GM18499 (cell line): ENCODE data around the gene CYBA.
"Not testable (repeated sequence)": the region's sequence is repeated elsewhere in the genome, so short reads cannot be mapped to it uniquely, and the experiment has no call there.

ENCODE experiments used
- ATAC-seq: cut with Tn5 transposase; IDR thresholded peaks from one replicate; pipeline ENCODE4 v1.9.1; 2021; ENCODE audit warnings: moderate number of reproducible peaks; ENCODE audit not compliant: insufficient read depth, unreplicated experiment

The CYBA gene

DNA sequence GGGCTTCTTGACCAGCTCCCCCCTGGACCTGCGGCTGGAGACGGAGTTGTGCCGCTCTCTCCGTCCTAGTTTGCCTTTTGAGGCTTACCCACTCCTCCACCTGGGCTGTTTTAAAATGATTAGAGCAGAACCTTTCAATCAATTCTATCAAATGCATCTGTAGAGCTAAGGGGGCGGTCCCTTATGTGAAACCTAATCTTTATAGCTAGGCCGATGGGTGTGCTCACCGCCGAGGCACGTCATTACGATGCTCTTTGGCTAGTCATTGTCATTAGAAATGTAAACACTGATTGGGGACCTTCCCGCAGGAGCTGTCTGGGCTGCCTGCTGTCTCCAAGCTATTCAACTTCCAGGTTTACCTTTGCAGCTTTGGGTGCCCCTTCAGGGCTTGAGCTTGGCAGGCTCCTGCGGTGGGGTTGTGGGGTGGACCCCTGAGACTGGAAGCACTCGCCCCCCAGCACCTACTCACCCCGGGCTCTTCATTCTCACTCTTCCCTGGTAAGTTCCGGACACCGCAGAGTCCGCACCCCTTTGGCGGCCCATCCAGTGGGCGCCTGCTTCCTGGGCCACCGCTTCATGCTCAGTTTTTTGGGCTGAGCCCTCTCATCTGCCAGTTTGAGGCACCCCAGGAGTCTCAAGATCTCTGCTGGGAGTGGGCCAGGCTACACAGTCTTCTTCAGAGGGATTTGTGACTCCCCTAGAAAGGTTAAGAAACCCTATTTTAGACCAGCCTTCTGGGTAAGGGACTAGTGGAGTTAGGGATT lies 33.4 kb downstream of the CYBA start:
- ATAC-seq, result no peak

DNA sequence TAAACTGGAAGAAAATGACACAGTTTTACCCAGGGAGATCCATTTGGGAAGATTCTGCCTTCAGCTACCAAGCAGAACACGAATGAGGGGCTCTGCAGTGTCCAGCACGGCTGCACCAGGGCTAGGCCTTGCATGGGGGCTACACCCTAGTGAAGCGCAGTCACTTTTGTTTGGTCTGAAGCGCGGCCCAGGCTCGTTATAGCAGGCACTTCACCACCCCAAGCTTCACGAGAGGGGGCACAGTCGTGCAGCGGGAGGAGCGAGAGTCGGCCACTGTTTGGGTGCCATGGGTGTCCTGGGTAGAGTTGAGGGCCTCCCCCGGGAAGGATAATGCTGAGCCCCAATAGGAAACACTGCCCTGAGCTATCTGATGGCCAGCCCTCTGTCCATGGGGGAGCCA lies 34.1 kb downstream of the CYBA start:
- ATAC-seq, result no peak

DNA sequence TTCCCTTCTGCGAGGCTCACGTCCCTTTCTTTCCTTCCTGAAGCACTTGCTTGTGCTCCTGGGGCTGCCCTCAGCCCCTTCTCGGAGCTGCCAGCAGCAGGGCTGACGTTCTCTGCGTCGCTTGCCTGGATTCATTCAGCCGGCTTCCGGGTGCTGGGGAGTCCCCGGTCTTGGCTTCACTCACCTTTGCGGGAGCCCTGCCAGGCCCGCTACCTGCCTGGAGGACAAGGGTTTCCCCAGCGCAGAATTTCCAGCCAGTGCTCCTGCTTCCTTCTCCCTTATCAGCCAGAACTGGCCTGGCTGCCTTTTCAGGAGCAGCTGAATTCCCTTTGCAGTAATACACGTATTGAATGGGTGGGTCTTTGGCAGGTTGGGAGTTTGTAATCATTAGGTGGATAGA lies 34.5 kb downstream of the CYBA start:
- no peak for ATAC-seq

DNA sequence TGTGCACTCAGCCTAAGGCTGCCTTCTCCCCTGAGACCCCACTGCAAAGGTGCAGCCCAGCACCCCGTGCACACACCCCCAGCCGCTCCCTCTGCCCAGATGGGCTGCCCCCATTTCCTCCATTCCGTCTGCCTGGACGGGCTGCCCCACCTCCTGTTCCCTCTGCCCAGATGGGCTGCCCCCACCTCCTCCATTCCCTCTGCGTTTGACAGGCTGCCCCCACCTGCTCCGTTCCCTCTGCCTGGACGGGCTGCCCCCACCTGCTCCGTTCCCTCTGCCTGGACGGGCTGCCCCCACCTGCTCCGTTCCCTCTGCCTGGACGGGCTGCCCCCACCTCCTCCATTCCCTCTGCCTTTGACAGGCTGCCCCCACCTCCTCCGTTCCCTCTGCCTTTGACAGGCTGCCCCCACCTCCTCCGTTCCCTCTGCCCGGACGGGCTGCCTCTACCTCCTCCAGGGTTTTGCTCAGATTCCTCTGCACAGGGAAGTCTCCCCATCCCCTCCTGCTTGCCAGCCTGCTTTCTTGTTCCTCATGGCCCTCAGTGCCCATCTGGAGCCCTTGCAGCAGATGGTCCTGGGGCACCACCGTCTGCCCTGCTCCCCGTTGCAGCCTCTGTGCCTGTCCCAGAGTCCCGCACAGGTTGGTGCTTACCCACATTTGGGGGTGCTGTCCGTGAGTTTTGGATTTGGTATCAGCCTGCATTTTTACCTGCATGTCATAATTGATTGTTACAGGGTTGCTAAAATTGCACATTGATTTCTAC lies 35.9 kb downstream of the CYBA start:
- no peak for ATAC-seq

DNA sequence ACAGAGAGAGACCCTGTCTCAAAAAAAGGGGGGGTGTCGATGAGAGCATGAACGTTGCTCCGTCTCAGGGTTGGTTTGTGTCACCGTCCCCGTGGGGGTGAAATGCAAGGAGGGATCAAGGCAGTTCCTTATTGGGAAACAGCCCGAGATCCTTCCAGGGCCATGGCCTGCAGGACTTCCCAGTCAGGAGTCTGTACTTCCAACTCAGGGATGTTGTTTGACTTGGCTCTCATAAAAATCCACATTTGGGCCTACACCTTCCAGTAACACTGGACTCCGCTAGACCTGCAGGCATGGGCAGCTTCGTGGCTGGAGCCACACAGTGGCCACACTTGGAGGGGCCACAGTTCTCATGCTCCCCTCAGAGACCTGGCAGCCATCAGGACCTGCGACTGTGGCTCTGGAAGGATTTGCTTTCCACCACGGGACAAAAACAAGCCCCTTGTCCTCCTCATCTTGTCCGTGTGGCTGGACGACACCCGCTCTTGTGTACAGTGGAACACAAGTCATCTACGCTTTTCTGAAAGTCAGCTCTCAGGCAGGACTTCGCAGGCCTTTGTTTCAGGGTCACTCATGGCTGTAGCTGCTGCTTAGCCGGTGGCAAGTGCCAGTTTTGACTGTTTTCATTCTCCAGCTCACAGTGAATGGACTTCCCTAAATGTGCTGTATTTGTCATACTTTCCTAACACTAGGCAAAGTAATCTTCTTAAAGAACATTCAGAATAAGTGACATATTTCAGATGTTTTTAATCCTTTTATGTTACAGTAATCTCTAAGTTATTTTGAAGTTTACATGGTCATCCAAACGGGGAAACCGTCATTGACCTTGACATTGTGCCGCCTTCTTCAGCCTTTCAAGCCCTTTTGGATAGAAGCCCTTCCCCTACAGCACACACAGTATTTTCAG lies 36.7 kb downstream of the CYBA start:
- ATAC-seq, result no peak

DNA sequence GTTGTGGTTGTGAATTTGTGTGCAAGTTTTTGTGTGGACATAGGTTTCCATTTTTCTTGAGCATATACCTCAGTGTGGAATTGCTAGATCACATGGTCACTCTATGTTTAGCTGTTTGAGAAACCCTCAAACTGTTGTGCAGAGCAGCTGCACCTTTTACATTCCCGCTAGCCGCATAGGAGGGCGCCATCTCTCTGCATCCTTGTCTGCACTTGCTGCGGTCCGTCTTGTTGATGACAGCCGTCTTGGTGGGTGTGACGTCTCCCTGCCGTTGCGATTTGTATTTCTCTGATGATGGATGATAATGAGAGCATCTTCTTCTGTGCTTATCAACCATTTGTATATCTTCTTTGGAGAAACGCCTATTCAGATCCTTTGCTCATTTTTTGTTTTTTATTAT lies 37.6 kb downstream of the CYBA start:
- no peak for ATAC-seq

DNA sequence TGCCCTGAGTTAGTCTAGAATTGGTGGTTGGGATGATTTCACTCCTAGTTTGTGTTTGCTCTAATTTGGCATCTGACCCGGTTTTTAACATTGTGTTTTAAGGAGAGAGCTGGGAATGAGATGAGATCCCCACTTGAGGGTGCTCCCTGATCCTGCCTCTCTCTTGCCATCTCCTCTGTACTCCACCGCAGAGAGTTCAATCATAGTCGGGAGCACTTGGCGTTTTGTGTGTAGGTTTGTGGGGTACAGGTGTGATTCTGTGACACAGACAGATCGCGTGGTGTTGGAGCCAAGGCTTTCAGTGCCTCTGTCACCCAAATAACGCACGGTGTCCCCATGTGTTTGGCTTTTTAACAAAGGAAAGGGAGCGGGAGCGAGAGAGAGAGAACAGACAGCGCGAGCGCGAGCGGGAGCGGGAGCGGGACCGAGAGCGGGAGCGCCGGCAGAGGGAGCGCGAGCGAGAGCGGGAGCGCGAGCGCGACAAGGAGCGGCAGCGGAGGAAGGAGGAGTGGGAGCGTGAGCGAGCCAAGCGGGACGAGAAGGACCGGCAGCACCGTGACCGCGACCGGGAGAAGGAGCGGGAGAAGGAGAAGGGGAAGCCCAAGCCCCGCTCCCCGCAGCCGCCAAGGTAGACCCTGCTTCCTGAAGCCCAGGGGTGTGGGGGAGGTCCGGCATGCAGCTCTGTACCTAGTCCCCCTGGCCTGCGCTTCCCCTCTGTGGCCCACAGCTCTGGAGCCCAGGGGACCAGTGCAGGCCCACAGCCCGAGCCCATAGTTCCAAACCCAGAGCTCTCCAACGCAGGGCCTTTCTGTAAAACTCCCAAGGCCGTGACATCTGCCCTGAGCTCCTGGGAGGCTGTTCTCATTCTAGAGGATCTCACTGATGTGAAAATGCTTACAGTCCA lies 39.7 kb downstream of the CYBA start:
- ATAC-seq, result no peak

DNA sequence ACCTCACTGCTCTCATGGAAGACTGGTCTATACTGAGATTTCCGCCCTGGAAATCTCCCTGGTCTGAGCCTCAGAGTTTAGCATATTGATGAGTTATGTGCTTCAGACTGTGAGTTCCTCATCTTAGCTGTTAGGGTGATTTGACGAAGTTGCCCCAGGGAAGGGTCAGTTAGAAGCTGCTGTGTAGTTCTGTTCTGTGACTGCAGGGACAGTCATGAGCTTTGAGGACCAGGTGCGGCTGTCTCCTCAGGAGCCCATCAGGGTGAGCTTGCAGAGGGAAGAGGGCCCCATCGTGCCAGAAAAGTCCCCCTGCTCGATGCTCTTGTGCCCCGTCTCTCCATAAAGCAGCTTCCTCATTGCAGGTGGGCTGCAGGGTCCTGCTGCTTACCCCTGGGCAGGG lies 40.8 kb downstream of the CYBA start:
- no peak for ATAC-seq

DNA sequence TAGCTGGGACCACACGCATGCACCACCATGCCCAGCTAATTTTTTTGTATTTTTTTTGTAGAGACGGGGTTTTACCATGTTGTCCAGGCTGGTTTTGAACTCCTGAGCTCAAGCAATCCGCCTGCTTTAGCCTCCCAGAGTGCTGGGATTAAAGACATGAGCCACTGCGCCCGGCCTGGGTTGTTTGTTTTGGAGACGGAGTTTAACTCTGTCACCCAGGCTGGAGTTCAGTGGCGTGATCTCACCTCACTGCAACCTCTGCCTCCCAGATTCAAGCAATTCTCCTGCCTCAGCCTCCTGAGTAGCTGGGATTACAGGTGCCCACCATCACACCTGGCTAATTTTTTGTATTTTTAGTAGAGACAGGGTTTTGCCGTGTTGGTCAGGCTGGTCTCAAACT lies 41.4 kb downstream of the CYBA start:
- not testable (repeated sequence) for ATAC-seq

DNA sequence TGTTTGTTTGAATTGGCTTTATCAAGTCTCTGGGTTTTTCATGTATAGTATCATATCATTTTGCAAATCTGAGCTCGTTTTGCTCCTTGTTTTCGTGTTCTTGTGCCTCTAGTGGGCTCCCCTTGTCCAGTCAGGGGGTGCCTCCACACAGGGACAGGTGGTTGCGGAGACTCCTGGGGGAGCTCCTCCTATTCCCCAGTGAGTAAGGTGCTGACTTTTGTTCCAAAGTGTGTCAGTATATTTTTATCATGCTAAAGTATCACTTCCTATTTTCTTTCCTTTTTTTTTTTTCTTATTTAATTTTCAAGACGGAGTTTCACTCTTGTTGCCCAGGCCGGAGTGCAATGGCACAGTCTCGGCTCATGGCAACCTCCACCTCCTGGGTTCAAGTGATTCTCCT lies 42.8 kb downstream of the CYBA start:
- ATAC-seq, result no peak

DNA sequence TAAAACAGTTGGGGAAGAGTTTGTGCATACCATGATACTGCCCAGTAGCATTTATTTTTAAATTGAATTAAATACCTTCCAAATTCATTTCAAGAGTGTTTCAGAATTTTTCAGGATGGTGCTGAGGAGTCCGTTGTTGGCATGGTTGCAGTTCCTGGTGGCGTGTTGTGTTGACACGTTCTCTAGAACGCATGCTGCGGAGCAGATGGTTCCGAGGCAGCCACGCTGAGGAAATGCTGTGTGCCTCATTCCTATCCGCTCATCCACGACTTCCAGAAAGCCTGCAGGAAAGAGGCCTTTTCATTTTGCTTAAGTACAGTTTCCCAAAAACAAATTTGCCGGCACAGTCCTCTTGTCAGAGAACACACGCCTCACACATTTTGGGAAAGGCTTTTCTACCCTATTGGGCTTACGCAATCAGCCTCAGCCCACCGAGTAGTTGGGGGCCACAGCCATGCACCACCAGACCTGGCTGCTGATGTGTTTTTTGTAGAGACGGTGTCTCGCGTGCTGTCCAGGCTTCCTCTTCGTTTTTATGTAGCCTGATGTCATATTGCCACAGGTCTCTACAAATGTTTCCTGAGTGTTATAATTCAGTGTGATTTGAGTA lies 44.6 kb downstream of the CYBA start:
- ATAC-seq, result no peak

DNA sequence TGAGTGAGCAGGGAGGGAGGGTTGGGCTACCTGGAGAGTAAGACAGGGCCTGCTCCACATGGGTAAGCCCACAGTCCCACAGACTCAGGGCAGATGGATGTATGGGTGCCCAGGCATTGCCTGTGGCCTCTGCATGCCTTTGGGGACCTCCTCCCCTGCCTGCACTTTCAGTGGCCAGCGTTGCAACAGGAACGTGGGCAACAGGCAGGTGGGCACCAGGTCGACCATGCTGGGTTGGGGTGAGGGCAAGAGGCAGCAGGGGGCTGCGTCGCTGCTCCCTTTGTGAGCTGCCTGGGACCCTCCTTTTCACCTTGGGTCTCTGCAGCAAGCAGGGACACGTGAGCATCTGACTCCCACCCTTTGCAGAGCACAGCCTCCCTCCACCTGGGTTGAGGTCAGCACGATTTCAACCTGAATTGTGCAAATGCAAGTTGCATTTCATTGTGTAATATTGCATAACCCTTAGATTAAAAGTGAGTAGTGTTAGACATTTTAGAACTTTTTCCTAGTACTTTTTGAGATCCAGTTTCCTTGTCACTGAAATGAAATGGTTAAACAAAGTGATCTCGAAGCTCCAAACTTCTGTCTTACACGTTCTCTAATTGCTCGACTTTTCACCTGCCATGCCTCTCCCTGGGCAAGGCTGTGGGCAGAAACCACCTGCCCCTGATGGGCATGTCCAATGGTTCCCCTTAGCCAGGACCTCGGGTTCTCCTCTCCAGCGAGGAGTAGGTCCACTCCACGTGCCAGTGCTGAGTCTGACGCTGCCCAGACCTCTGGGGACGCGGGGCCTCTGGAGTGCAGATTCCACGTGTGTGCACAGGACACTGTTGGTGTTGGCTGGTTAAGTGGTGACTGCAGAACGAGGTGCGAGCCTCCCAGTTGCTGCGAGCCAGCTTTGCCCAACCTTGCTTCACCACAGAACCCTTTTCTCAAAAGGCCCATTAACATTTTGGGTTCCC lies 45.4 kb downstream of the CYBA start:
- ATAC-seq, result no peak

DNA sequence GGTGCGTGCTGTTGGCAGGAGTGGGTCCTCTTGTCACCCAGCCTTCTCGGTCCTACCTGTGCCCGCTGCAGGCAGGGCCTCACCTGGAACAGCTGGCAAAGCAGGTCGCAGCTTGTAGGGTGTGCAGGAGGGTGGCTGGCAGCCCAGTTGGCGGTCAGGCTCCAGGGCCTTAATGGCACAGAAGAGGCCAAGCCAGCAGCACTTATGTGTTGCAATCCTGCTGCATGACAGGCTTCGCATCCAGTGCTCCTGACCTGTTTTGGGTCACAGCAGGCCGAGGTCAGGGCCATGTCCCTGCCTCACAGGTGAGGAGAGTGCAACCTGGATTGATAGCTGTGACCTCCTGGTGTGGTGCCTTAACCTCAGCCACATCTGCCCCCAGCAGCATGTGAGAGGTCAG lies 48.8 kb downstream of the CYBA start:
- ATAC-seq, result no peak

DNA sequence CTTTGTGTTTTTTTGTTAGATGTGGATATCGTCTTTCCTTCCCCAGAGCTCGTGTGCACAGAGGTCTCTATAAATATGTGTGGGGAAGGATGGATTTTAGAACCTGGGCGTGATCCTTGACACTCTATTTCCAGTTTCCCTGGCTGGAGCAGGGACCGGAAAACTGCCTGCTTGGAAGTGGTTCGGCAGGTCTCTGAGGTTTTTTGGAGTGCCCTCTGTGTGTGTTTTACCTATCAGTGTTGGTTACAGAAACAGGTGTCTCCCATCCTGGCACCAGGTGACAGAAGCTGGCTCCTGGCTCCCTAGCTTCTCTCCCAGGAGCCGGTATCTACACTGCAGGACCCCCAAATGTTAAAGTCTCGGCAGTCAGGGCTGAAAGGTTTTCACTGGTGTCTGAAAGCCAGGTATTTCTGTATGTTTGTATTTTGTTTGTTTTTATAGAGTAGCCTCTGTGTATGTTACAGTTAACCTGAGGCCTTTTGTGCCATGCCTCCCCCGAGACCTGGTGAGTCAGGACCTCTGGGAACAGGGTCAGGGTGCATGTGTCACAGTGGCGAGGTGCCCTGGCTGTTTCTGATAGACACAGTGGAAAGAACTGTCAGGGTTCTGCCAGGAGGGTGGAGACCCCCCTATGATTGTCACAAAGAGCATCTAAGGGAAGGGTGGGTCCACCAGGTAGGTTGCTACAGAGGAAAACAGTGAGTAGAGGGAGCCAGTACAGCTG lies 49.4 kb downstream of the CYBA start:
- no peak for ATAC-seq

DNA sequence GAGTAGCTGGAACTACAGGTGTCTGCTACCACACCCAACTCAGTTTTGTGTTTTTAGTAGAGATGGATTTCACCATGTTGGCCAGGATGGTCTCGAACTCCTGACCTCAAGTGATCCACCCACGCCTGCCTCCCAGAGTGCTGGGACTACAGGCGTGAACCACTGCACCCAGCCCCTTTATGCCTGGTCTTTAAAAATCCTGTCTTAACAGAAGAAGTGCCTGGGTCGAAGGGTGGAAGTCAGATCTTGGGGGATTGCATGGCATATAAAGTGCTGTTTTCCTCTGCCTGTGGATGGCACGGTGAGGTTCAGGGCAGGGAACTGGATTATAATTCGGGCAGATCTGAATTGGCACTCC lies 50.3 kb downstream of the CYBA start:
- no peak for ATAC-seq

DNA sequence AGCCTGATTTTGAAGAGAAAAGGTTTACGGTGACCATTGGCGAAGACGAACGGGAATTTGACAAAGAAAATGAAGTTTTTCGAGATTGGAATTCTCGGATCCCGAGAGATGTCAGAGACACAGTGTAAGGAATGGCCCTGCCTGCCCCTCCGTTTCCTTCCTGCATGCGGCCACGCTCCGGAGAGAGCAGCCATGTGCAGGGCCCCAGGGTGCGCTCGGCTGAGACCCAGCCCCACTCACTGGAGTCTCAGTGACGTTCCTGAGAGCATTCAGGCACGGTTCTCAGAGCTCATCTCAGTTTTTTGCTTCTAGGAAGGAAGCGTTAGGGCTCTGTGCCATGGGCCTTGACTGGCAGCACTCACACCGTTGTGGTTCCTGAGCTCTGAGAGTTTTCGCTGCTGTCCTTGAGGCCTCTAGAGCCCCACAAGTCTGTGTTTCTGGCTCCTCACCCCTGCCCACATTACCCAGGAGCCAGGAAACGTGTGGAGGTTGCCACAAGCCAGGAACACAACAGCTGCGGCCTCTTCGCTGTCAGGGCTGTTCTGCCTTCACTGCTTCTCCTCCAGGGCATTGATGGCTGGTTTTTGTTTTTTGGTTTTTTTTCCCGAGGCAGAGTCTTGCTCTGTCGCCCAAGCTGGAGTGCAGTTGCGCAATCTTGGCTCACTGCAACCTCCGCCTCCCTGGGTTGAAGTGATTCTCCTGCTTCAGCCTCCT lies 50.9 kb downstream of the CYBA start:
- no peak for ATAC-seq

DNA sequence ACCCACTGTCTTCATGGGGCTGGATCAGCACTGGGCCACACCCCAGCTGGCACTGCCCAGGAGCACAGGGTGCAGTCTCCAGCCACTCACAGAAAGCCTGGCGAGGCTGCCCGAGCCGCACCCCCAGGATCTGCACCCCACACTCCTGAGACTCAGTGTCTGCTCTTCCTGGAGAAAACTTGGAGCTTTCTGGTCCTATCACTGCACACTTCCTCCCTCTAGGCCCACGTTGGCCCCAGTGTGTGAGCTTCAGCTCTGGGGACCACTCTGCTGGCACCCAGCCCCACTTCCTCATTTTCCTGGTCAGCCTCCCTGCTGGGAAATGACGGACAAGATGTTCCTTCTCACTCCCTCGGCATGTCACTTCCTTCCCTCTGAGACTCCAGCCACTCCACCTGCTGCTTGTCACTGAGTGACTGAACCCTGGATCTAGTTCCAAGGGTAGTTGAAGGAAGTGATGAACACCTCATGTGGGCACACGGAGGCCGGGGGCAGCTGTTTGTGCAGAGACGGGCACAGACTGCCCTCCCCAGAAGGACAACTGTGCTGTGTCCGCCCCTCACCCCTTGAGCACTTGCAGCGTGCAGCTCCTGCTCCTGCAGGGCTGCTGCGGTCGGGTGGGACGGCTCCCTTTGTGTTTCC lies 51.6 kb downstream of the CYBA start:
- ATAC-seq, result no peak
